ENCODE measurements around the gene STAT3. TPM values are rescaled to one million over a fixed set of nuclear protein-coding genes. Genes with fewer than 3 reads are reported as not detected.

STAT3 gene
- total RNA-seq, 1 experiment from 2014 or later: 74.6 TPM

GRCh38 chr17:42317266-42317845 lies 70.9 kb downstream of the STAT3 start:
- POLR2A ChIA-PET (ENCODE audit: unreplicated experiment): interaction anchor here (0.6 kb wide), 1 partner anchor 102 kb away, joined by 6 read pairs; no protein-coding TSS in a partner anchor
- BruUV-seq (replicated peaks): no TSS peak

GRCh38 chr17:42316755-42317154 lies 71.5 kb downstream of the STAT3 start:
- peaks cover 8% of the 10 kb centered on the region; the same call in 1 of the 2 replicates for H3F3A ChIP-seq (ENCODE audit: insufficient read depth, low read depth)
- H3K36me3 ChIP-seq (ENCODE audit: low read depth): no peaks in the 10 kb centered on the region
- no peaks in the 10 kb centered on the region for H3K4me1 ChIP-seq (replicated peaks; ENCODE audit: insufficient read depth)
- H3K27me3 ChIP-seq (ENCODE audit: insufficient read depth, low read depth): no peaks in the 10 kb centered on the region
- no peak overlapping the region for H2AFZ ChIP-seq
- intact Hi-C loops (cut with micrococcal nuclease; ENCODE audit: unreplicated experiment): no loop called here
- no peak for DNase-seq
- H3K79me2 ChIP-seq (ENCODE audit: low read depth): no peaks in the 10 kb centered on the region
- no peaks in the 10 kb centered on the region for H3K9me2 ChIP-seq (ENCODE audit: insufficient read depth)
- H3K4me3 ChIP-seq: no peak overlapping the region
- H3K9me3 ChIP-seq (ENCODE audit: insufficient read depth, low read depth): no peaks in the 10 kb centered on the region
- no TSS peak for BruUV-seq (replicated peaks)
- ChIA-PET CTCF (no interaction called here), POLR2A (ENCODE audit: unreplicated experiment) (interaction anchor here (0.6 kb wide), 1 partner anchor 103 kb away, joined by 6 read pairs; no protein-coding TSS in a partner anchor)
- no peak overlapping the region for H3K27ac ChIP-seq
- no peak for TF ChIP-seq CTCF (conservative IDR thresholded peaks at IDR 0.05)
- no peak for TF ChIP-seq EZH2 (IDR thresholded peaks at IDR 0.05; ENCODE audit: low read depth)
- no peak overlapping the region for H3K4me2 ChIP-seq
- H4K20me1 ChIP-seq (ENCODE audit: insufficient read depth): no peaks in the 10 kb centered on the region

More at GRCh38 chr17:42317266-42317845, 70.9 kb downstream of the STAT3 start:
- intact Hi-C loops (cut with micrococcal nuclease; ENCODE audit: unreplicated experiment): no loop called here
- Histone ChIP-seq H4K20me1 (ENCODE audit: insufficient read depth) (no peaks in the 10 kb centered on the region), H3K4me1 (replicated peaks; ENCODE audit: insufficient read depth) (no peaks in the 10 kb centered on the region), H3F3A (ENCODE audit: insufficient read depth, low read depth) (peaks cover 8% of the 10 kb centered on the region; the same call in 1 of the 2 replicates), H2AFZ (no peak overlapping the region), H3K4me2 (no peak overlapping the region), H3K9me3 (ENCODE audit: insufficient read depth, low read depth) (no peaks in the 10 kb centered on the region), H3K79me2 (ENCODE audit: low read depth) (no peaks in the 10 kb centered on the region), H3K27me3 (ENCODE audit: insufficient read depth, low read depth) (no peaks in the 10 kb centered on the region), H3K36me3 (ENCODE audit: low read depth) (no peaks in the 10 kb centered on the region), H3K27ac (no peak overlapping the region), H3K9me2 (ENCODE audit: insufficient read depth) (no peaks in the 10 kb centered on the region), H3K4me3 (no peak overlapping the region)
- no peak for DNase-seq
- CTCF ChIA-PET: interaction anchor here (0.7 kb wide), 1 partner anchor 198 kb away, joined by 4 read pairs; no protein-coding TSS in a partner anchor
- TF ChIP-seq EZH2 (IDR thresholded peaks at IDR 0.05; ENCODE audit: low read depth) (no peak), CTCF (conservative IDR thresholded peaks at IDR 0.05) (no peak)

- H3K4me2 ChIP-seq: no peak overlapping the region
- no peaks in the 10 kb centered on the region for H3K36me3 ChIP-seq (ENCODE audit: low read depth)
- CTCF ChIA-PET: no interaction called here
- no peaks in the 10 kb centered on the region for H3K4me1 ChIP-seq (replicated peaks; ENCODE audit: insufficient read depth)
- POLR2A ChIA-PET (ENCODE audit: unreplicated experiment): no interaction called here
- H3K9me2 ChIP-seq (ENCODE audit: insufficient read depth): no peaks in the 10 kb centered on the region
- H3K79me2 ChIP-seq (ENCODE audit: low read depth): no peaks in the 10 kb centered on the region
- no peaks in the 10 kb centered on the region for H3K9me3 ChIP-seq (ENCODE audit: insufficient read depth, low read depth)
- no peak overlapping the region for H3K4me3 ChIP-seq
- no peaks in the 10 kb centered on the region for H4K20me1 ChIP-seq (ENCODE audit: insufficient read depth)
- H3F3A ChIP-seq (ENCODE audit: insufficient read depth, low read depth): peaks cover 8% of the 10 kb centered on the region; the same call in 1 of the 2 replicates
- DNase-seq: no peak
- H2AFZ ChIP-seq: no peak overlapping the region
- H3K27me3 ChIP-seq (ENCODE audit: insufficient read depth, low read depth): no peaks in the 10 kb centered on the region
- H3K27ac ChIP-seq: no peak overlapping the region
- no TSS peak for BruUV-seq (replicated peaks)
- intact Hi-C loops (cut with micrococcal nuclease; ENCODE audit: unreplicated experiment): no loop called here
- TF ChIP-seq CTCF (conservative IDR thresholded peaks at IDR 0.05) (no peak), EZH2 (IDR thresholded peaks at IDR 0.05; ENCODE audit: low read depth) (no peak)
Measured at GRCh38 chr17:42315402-42316156, 72.7 kb downstream of the STAT3 start.

Data from PC-9 (cell line).